GM12892 (cell line): ENCODE measurements around the gene BRD9.
"Not testable (repeated sequence)": the region's sequence is repeated elsewhere in the genome, so short reads cannot be mapped to it uniquely, and the experiment has no call there.

Experiments
- POLR2A ChIP-seq: IDR thresholded peaks from 2 replicates; pipeline ENCODE4 v1.6.1; 2011; ENCODE audit warnings: low read depth, low read length, control low read depth
- POLR2AphosphoS5 ChIP-seq: IDR thresholded peaks from 2 replicates; pipeline ENCODE4 v1.6.1; 2011; ENCODE audit warnings: low read depth, low read length, control low read depth

DNA sequence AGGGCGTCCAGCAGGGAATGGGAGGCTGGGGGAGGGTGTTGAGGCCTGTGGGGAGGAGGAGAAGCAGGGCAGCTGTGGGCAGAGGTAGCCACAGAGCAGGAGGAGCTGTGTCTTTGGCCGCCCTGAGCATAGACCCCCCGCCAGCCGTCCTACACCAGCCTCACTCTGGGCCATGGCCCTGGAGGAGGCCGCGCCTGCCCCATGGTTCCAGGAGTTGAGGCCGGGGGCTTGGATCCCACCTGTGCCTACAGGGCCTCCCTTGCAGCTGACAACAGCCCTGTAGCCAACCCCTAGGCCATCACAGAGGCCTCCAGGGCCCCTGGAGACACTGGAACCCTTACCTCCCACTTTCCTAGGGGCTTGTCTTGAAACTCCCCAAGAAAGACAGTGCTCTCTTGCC, 44.9 kb downstream of the BRD9 start:
- TF ChIP-seq POLR2AphosphoS5, POLR2A: not testable (repeated sequence)
